Neural progenitor cell (in vitro differentiated cells): ENCODE results near the gene HPSE2.

Experiments used
- CTCF ChIP-seq: fragments of 200-600 bp; sonication (generic); IDR thresholded peaks from 2 replicates; pipeline ENCODE4 v1.5.1; 2017; ENCODE audit warnings: antibody characterized with exemption, mild to moderate bottlenecking
- EZH2 ChIP-seq: fragments of 200-600 bp; sonication (generic); IDR thresholded peaks from 2 replicates; pipeline ENCODE4 v1.6.1; 2017; ENCODE audit warnings: antibody characterized with exemption, mild to moderate bottlenecking, moderate library complexity
- EZH2phosphoT487 ChIP-seq: fragments of 200-600 bp; sonication (generic); IDR thresholded peaks from 2 replicates; pipeline ENCODE4 v1.6.1; 2017; ENCODE audit warnings: antibody characterized with exemption

- no peak for TF ChIP-seq CTCF
- no peak for TF ChIP-seq EZH2
- TF ChIP-seq EZH2phosphoT487 = no peak
These were observed 225.4 kb downstream of the HPSE2 start for GRCh38 chr10:99010286-99010685.
